Measurements from ENCODE around the gene SRGAP2C. TPM values are rescaled to one million over a fixed set of nuclear protein-coding genes. Genes with fewer than 3 reads are reported as not detected.
"Not testable (repeated sequence)": the region's sequence is repeated elsewhere in the genome, so short reads cannot be mapped to it uniquely, and the experiment has no call there.

Gene SRGAP2C
- total and polyA plus RNA-seq, 7 donors = 0.72 to 12.0 (median 3.7) TPM

- no CpG with 5 or more reads among the region's 1 CpG for WGBS, 3 donors
- H3K4me3 ChIP-seq; H3K4me1 ChIP-seq; H3K27ac ChIP-seq; H3K36me3 ChIP-seq (ENCODE audit: insufficient read depth in 1 of 2, low read depth in 1 of 2); DNase-seq; H3K9me3 ChIP-seq; intact Hi-C loops (cut with DNase I); H3K27me3 ChIP-seq (ENCODE audit: insufficient read depth in 3 of 3, low read length in 2 of 3): not testable (repeated sequence)
- peak in 1 of 4 donors; percentile 30 for ATAC-seq
Measured at GRCh38 chr1:121263789-121264244, 79.0 kb downstream of the SRGAP2C start.

- intact Hi-C loops (cut with DNase I); ATAC-seq; H3K36me3 ChIP-seq (ENCODE audit: insufficient read depth in 1 of 2, low read depth in 1 of 2); H3K27ac ChIP-seq; H3K4me1 ChIP-seq; H3K9me3 ChIP-seq; DNase-seq; H3K4me3 ChIP-seq; H3K27me3 ChIP-seq (ENCODE audit: insufficient read depth in 3 of 3, low read length in 2 of 3): not testable (repeated sequence)
- 76 to 83% (median 82%) methylated on average over 1 of the region's 4 CpGs for WGBS, 3 donors
Measured at GRCh38 chr1:121267072-121267471, 82.3 kb downstream of the SRGAP2C start.

GRCh38 chr1:121269309-121269708, 84.5 kb downstream of the SRGAP2C start:
- intact Hi-C loops (cut with DNase I); H3K9me3 ChIP-seq; H3K27ac ChIP-seq; DNase-seq; ATAC-seq; H3K4me1 ChIP-seq; H3K27me3 ChIP-seq (ENCODE audit: insufficient read depth in 3 of 3, low read length in 2 of 3); H3K4me3 ChIP-seq; H3K36me3 ChIP-seq (ENCODE audit: insufficient read depth in 1 of 2, low read depth in 1 of 2): not testable (repeated sequence)
- no CpG with 5 or more reads among the region's 1 CpG for WGBS, 3 donors

- H3K4me1 ChIP-seq; H3K4me3 ChIP-seq; H3K36me3 ChIP-seq (ENCODE audit: insufficient read depth in 1 of 2, low read depth in 1 of 2); H3K27ac ChIP-seq; ATAC-seq; H3K27me3 ChIP-seq (ENCODE audit: insufficient read depth in 3 of 3, low read length in 2 of 3); intact Hi-C loops (cut with DNase I); DNase-seq; H3K9me3 ChIP-seq: not testable (repeated sequence)
- no CpG with 5 or more reads among the region's 3 CpGs for WGBS, 3 donors
Measured at GRCh38 chr1:121269973-121270372, 85.2 kb downstream of the SRGAP2C start.

GRCh38 chr1:121271143-121271715, 86.5 kb downstream of the SRGAP2C start:
- H3K9me3 ChIP-seq; H3K27ac ChIP-seq; H3K36me3 ChIP-seq (ENCODE audit: insufficient read depth in 1 of 2, low read depth in 1 of 2); H3K27me3 ChIP-seq (ENCODE audit: insufficient read depth in 3 of 3, low read length in 2 of 3); ATAC-seq; intact Hi-C loops (cut with DNase I); H3K4me1 ChIP-seq; H3K4me3 ChIP-seq; DNase-seq: not testable (repeated sequence)
- WGBS, 3 donors = 86 to 100% (median 93%) methylated on average over 2 of the region's 4 CpGs

GRCh38 chr1:121275435-121275834, 90.7 kb downstream of the SRGAP2C start:
- 46 to 49% (median 47%) methylated on average over 2 of the region's 2 CpGs for WGBS, 3 donors
- intact Hi-C loops (cut with DNase I); H3K4me1 ChIP-seq; H3K27ac ChIP-seq; DNase-seq; H3K9me3 ChIP-seq; H3K27me3 ChIP-seq (ENCODE audit: insufficient read depth in 3 of 3, low read length in 2 of 3); H3K36me3 ChIP-seq (ENCODE audit: insufficient read depth in 1 of 2, low read depth in 1 of 2); ATAC-seq; H3K4me3 ChIP-seq: not testable (repeated sequence)

GRCh38 chr1:121278202-121278601, 93.4 kb downstream of the SRGAP2C start:
- H3K9me3 ChIP-seq; H3K4me3 ChIP-seq; H3K4me1 ChIP-seq; DNase-seq; intact Hi-C loops (cut with DNase I); H3K36me3 ChIP-seq (ENCODE audit: insufficient read depth in 1 of 2, low read depth in 1 of 2); H3K27ac ChIP-seq; H3K27me3 ChIP-seq (ENCODE audit: insufficient read depth in 3 of 3, low read length in 2 of 3); ATAC-seq: not testable (repeated sequence)
- 38 to 73% methylated on average over 1 of the region's 3 CpGs; no CpG with 5 or more reads in 1 of the 3 donors for WGBS, 3 donors

- DNase-seq; H3K36me3 ChIP-seq (ENCODE audit: insufficient read depth in 1 of 2, low read depth in 1 of 2); intact Hi-C loops (cut with DNase I); H3K4me1 ChIP-seq; H3K27ac ChIP-seq; H3K9me3 ChIP-seq; H3K4me3 ChIP-seq; H3K27me3 ChIP-seq (ENCODE audit: insufficient read depth in 3 of 3, low read length in 2 of 3); ATAC-seq: not testable (repeated sequence)
- WGBS, 3 donors = 60 to 100% (median 86%) methylated on average over 1 to 3 of the region's 4 CpGs
Measured at GRCh38 chr1:121278777-121279547, 94.2 kb downstream of the SRGAP2C start.

GRCh38 chr1:121279548-121279898, 94.7 kb downstream of the SRGAP2C start:
- intact Hi-C loops (cut with DNase I); H3K27me3 ChIP-seq (ENCODE audit: insufficient read depth in 3 of 3, low read length in 2 of 3); H3K4me3 ChIP-seq; H3K4me1 ChIP-seq; DNase-seq; ATAC-seq; H3K36me3 ChIP-seq (ENCODE audit: insufficient read depth in 1 of 2, low read depth in 1 of 2); H3K9me3 ChIP-seq; H3K27ac ChIP-seq: not testable (repeated sequence)
- 17 to 50% (median 30%) methylated on average over 1 of the region's 4 CpGs for WGBS, 3 donors

- H3K27ac ChIP-seq; H3K9me3 ChIP-seq; H3K4me3 ChIP-seq; ATAC-seq; H3K27me3 ChIP-seq (ENCODE audit: insufficient read depth in 3 of 3, low read length in 2 of 3); DNase-seq; H3K36me3 ChIP-seq (ENCODE audit: insufficient read depth in 1 of 2, low read depth in 1 of 2); intact Hi-C loops (cut with DNase I); H3K4me1 ChIP-seq: not testable (repeated sequence)
- 55 to 100% (median 62%) methylated on average over 1 to 3 of the region's 5 CpGs for WGBS, 3 donors
Measured at GRCh38 chr1:121280699-121281317, 96.0 kb downstream of the SRGAP2C start.

- ATAC-seq = peak in 3 of 4 donors; percentile 29 to 76 (median 49)
- H3K4me1 ChIP-seq; H3K9me3 ChIP-seq; H3K27ac ChIP-seq; H3K4me3 ChIP-seq; H3K27me3 ChIP-seq (ENCODE audit: insufficient read depth in 3 of 3, low read length in 2 of 3); H3K36me3 ChIP-seq (ENCODE audit: insufficient read depth in 1 of 2, low read depth in 1 of 2); DNase-seq; intact Hi-C loops (cut with DNase I): not testable (repeated sequence)
- no CpG with 5 or more reads among the region's 2 CpGs for WGBS, 3 donors
Measured at GRCh38 chr1:121281480-121281879, 96.7 kb downstream of the SRGAP2C start.
